Cardiac muscle cell (in vitro differentiated cells and primary cell): Measurements from ENCODE around the gene VWA8. TPM values are rescaled to one million over a fixed set of nuclear protein-coding genes. Genes with fewer than 3 reads are reported as not detected.
A peak's percentile ranks its signal among the peaks of the same experiment; 100 is the strongest.

Experiments used
- DNase-seq, 2 donors: peaks; one replicate each; pipeline versions ENCODE4 v3.0.0 to v3.0.0-alpha.2; 2010 to 2017; ENCODE audit warnings: low read depth in 1 of 2, low spot score in 1 of 2
- H3K27ac ChIP-seq: fragments of 200-600 bp; sonication (generic); 2 replicates; pipeline ENCODE4 v1.5.1; 2016
- H3K27me3 ChIP-seq: fragments of 200-600 bp; sonication (generic); 2 replicates; pipeline ENCODE4 v1.6.0; 2016; ENCODE audit warnings: control low read depth
- H3K36me3 ChIP-seq: fragments of 200-600 bp; sonication (generic); 2 replicates; pipeline ENCODE4 v1.5.1; 2016; ENCODE audit warnings: control low read depth
- H3K4me1 ChIP-seq: fragments of 200-600 bp; sonication (generic); 2 replicates; pipeline ENCODE4 v1.8.1; 2017; ENCODE audit warnings: low read depth, mild to moderate bottlenecking, mixed run types
- H3K4me3 ChIP-seq: fragments of 200-600 bp; sonication (generic); 2 replicates; pipeline ENCODE4 v1.5.1; 2016; ENCODE audit warnings: mild to moderate bottlenecking
- H3K9me3 ChIP-seq: fragments of 200-600 bp; sonication (generic); 2 replicates; pipeline ENCODE4 v1.5.1; 2017; ENCODE audit warnings: low read depth, mild to moderate bottlenecking, control low read depth
- polyA plus RNA-seq: library from polyadenylated mRNA; unstranded; fragments of >200 nt; fragmentation: Nextera tagmentation; extraction: Ambion mirVana; gene quantifications from 2 replicates; pipeline ENCODE4 v1.2.1, GENCODE V29; 2016
- total RNA-seq: library from RNA; depleted of rRNA; stranded (reverse); fragments of >200 nt; gene quantifications from 2 replicates; pipeline ENCODE4 v1.2.3, GENCODE V29; 2016
- TF ChIP-seq, protein P1 (sequence below): IDR thresholded peaks from 2 replicates; pipeline ENCODE4 v1.5.1; 2012; ENCODE audit warnings: low read depth, mild to moderate bottlenecking, low read length

Gene VWA8
- total and polyA plus RNA-seq, 2 experiments from 2014 or later: 9.4 to 22.9 TPM

DNA sequence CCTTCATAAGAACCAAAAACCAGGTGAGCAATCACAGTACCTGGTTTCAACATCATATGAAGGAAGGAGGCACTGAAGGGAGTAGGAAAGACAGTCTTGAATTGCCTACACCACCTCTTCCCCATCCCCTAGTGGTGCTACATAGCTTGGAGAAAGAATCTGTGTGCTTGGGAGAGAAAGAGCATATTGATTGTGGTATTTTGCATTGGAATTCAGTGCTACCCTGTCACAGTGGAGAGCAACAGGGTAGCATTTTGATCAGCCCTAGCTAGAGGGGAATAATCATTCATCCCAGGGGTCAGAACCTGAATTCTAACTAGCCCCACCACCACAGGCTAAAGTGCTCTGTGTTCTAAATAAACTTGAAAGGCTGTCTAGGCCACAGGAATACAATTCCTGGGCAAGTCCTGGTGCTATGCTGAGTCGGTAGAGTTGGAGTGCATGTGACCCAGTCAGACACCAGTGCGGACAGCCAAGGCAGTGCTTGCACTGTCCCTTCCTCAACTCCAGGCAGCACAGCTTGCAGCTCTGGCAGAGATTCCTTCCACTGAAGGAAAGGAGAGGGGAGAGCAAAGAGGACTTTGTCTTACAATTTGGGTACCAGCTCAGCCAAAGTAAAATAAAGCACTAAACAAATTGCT lies 158.7 kb downstream of the VWA8 start:
- no peak for DNase-seq
- TF ChIP-seq, protein P1, sequence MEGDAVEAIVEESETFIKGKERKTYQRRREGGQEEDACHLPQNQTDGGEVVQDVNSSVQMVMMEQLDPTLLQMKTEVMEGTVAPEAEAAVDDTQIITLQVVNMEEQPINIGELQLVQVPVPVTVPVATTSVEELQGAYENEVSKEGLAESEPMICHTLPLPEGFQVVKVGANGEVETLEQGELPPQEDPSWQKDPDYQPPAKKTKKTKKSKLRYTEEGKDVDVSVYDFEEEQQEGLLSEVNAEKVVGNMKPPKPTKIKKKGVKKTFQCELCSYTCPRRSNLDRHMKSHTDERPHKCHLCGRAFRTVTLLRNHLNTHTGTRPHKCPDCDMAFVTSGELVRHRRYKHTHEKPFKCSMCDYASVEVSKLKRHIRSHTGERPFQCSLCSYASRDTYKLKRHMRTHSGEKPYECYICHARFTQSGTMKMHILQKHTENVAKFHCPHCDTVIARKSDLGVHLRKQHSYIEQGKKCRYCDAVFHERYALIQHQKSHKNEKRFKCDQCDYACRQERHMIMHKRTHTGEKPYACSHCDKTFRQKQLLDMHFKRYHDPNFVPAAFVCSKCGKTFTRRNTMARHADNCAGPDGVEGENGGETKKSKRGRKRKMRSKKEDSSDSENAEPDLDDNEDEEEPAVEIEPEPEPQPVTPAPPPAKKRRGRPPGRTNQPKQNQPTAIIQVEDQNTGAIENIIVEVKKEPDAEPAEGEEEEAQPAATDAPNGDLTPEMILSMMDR: no peak
- Histone ChIP-seq H3K36me3 (peaks cover 11% of the 10 kb centered on the region), H3K27ac (no peak overlapping the region), H3K4me1 (no peaks in the 10 kb centered on the region), H3K4me3 (no peak overlapping the region), H3K27me3 (no peaks in the 10 kb centered on the region), H3K9me3 (no peaks in the 10 kb centered on the region)

DNA sequence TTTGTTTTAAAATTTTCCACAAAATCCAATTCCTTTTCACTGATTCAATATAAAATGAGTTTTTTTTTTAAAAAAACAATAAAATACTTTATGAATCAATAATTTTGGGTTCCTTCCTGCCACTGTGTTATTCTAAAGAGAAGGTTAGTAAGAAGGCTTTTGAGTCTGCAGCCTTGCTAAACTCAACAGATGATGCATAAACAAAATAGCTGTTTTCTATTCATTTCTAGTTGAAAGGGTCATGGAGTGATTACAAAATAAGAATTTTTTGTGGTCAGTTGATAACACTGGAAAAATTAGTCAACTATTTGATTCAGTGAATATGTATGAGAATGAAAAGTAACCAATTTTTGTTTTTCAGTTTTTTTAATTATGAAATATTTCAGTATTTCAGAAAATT lies 169.9 kb downstream of the VWA8 start:
- Histone ChIP-seq H3K9me3 (no peaks in the 10 kb centered on the region), H3K4me1 (peaks cover 24% of the 10 kb centered on the region), H3K27me3 (no peaks in the 10 kb centered on the region), H3K27ac (no peak overlapping the region), H3K36me3 (no peaks in the 10 kb centered on the region), H3K4me3 (no peak overlapping the region)
- DNase-seq: peak in 1 of 2 donors; percentile 40
- TF ChIP-seq, protein P1: no peak

DNA sequence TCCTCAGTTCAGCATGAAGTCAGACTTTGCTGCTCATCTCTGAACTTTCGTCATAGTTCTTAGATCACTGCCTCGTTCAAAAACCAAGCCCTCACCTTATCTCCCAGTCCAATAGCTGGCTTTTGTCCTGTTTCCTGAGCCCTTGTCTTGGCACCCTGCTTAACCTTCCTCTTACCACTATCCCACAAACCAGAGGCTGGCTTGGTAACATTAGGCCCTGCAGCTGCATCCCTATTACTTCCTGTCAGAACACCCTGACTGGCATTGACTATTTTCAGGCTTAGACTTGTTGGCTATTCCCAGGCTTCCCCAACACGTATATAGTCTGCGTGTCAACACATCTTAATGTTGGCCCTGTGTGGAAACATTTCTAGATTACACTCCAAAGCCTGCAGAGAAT lies 172.4 kb downstream of the VWA8 start:
- Histone ChIP-seq H3K4me3 (no peak overlapping the region), H3K4me1 (peaks cover 45% of the 10 kb centered on the region), H3K9me3 (no peaks in the 10 kb centered on the region), H3K27me3 (no peaks in the 10 kb centered on the region), H3K27ac (peak overlapping the region; percentile 80), H3K36me3 (no peaks in the 10 kb centered on the region)
- DNase-seq: peak; percentile 29 to 45
- TF ChIP-seq, protein P1: no peak

DNA sequence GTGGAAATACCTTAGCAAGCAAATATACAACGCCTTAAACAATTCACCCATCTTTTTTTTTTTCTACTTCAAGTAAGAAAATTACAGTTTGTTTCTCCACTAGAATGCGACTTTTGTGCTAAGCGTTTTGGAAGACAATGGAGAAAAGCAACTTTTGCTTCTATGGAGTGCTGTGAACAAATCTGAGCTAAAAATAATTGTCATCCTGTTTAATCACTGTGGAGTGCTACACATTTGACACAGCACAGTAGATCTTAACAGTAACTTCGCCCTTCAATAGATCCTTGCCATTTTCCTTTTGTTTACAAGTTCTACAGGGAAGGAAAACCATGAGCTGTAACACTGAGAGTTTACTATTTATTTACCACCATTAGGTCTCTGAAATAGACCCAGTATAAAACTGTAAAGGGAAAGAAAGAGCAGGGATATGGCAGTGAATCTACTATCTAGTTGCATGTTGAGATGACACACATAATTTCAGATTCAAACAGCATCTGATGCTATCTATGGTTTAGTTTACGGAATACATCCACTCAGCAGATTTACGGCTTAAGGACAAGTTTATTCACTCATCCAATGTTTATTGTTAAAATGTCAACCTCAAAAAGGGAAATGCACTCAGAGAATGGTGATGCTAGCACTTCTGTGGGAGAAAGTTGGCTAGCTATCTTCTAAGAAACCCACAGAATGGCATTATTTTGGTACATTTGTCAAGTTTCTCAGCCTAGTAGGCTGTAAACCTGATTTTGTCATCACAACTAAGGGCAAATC lies 175.3 kb downstream of the VWA8 start:
- H3K36me3 ChIP-seq: no peaks in the 10 kb centered on the region
- H3K27me3 ChIP-seq: no peaks in the 10 kb centered on the region
- H3K27ac ChIP-seq: peak overlapping the region; percentile 65
- H3K9me3 ChIP-seq: no peaks in the 10 kb centered on the region
- peaks cover 68% of the 10 kb centered on the region for H3K4me1 ChIP-seq
- DNase-seq: no peak
- no peak overlapping the region for H3K4me3 ChIP-seq
- TF ChIP-seq, protein P1: no peak

DNA sequence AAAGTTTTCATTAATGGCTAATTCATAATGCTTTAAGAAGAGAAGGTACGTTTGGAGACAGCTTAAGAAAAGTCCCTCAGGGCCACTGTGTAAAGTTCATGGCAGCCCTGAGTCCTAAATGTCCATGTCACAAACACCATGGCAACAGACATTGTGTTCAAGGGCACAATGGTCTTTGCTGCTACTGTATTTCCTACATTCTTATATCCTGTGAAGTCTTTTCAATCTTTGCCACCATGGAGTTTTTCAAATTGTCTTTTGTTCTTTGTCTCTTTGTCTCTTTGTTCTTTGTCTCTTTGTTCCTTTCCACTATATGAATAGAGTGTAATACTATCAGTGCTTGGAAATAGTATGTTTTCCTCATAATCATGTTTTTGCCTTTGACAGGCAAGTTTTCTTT lies 178.8 kb downstream of the VWA8 start:
- no peaks in the 10 kb centered on the region for H3K9me3 ChIP-seq
- DNase-seq: peak in 1 of 2 donors; percentile 15
- H3K36me3 ChIP-seq: no peaks in the 10 kb centered on the region
- H3K4me1 ChIP-seq: peaks cover 56% of the 10 kb centered on the region
- TF ChIP-seq, protein P1: no peak
- H3K27me3 ChIP-seq: no peaks in the 10 kb centered on the region
- no peak overlapping the region for H3K4me3 ChIP-seq
- peak overlapping the region; percentile 65 for H3K27ac ChIP-seq
